Activated T-helper 2 cell treated with anti-CD3 and anti-CD28 coated beads, Interferon-gamma antibody, Interleukin-2, Interleukin-4, amounts not matched to agents 10 μg/mL and 5 μg/mL and 100 μg/mL, durations not matched to agents 14 hours and 24 hours and 36 hours (primary cell): Measurements from ENCODE around the gene NOL6. TPM values are rescaled to one million over a fixed set of nuclear protein-coding genes. Genes with fewer than 3 reads are reported as not detected.
A peak's percentile ranks its signal among the peaks of the same experiment; 100 is the strongest.
"Not testable (repeated sequence)": the region's sequence is repeated elsewhere in the genome, so short reads cannot be mapped to it uniquely, and the experiment has no call there.

Experiments
- DNase-seq: peaks from one replicate; pipeline ENCODE4 v3.0.0; 2021; ENCODE audit warnings: low spot score
- H3K27ac Mint-ChIP-seq: one replicate; pipeline ENCODE4 v1.8.0; 2021; ENCODE audit warnings: mixed read lengths
- H3K27me3 Mint-ChIP-seq: one replicate; pipeline ENCODE4 v1.8.0; 2021; ENCODE audit warnings: low read depth, mixed read lengths
- H3K36me3 Mint-ChIP-seq: one replicate; pipeline ENCODE4 v1.8.0; 2021; ENCODE audit warnings: low read depth, mixed read lengths
- H3K4me1 Mint-ChIP-seq: one replicate; pipeline ENCODE4 v1.8.0; 2021; ENCODE audit warnings: low read depth, mixed read lengths
- H3K4me3 Mint-ChIP-seq: one replicate; pipeline ENCODE4 v1.8.0; 2021; ENCODE audit warnings: low read depth, mild to moderate bottlenecking, moderate library complexity, mixed read lengths
- H3K9me3 Mint-ChIP-seq: one replicate; pipeline ENCODE4 v1.8.0; 2021; ENCODE audit warnings: mixed read lengths
- intact Hi-C: fragments of 100-400 bp; cut with micrococcal nuclease; formaldehyde crosslinking; loops from one replicate; pipeline ENCODE4 v1.15.1; 2023
- total RNA-seq: library from RNA; stranded (reverse); gene quantifications from 2 replicates; pipeline ENCODE4 v1.2.3, GENCODE V29; 2022

NOL6 gene
- total RNA-seq, 1 donor from 2014 or later: 65.3 TPM

GRCh38 chr9:33454661-33455026, 19.1 kb downstream of the NOL6 start:
- H3K27ac Mint-ChIP-seq: not testable (repeated sequence)

GRCh38 chr9:33453999-33454660, 19.6 kb downstream of the NOL6 start:
- H3K4me3 Mint-ChIP-seq: no peak overlapping the region
- H3K27me3 Mint-ChIP-seq: no peaks in the 10 kb centered on the region
- H3K9me3 Mint-ChIP-seq: no peaks in the 10 kb centered on the region
- DNase-seq: no peak
- H3K36me3 Mint-ChIP-seq: peaks cover 7% of the 10 kb centered on the region
- peak overlapping the region; percentile 35 for H3K27ac Mint-ChIP-seq
- intact Hi-C loops: no loop called here
- H3K4me1 Mint-ChIP-seq: peaks cover 55% of the 10 kb centered on the region

More at GRCh38 chr9:33454661-33455026, 19.1 kb downstream of the NOL6 start:
- H3K27me3 Mint-ChIP-seq, H3K9me3 Mint-ChIP-seq, intact Hi-C loops, H3K4me3 Mint-ChIP-seq, DNase-seq, H3K36me3 Mint-ChIP-seq: not testable (repeated sequence)
- peaks cover 57% of the 10 kb centered on the region for H3K4me1 Mint-ChIP-seq

- peaks cover 2% of the 10 kb centered on the region for H3K36me3 Mint-ChIP-seq
- no peak for DNase-seq
- no peak overlapping the region for H3K4me3 Mint-ChIP-seq
- H3K27ac Mint-ChIP-seq: peak overlapping the region; percentile 38
- H3K27me3 Mint-ChIP-seq: no peaks in the 10 kb centered on the region
- intact Hi-C loops: no loop called here
- H3K9me3 Mint-ChIP-seq: no peaks in the 10 kb centered on the region
- peaks cover 49% of the 10 kb centered on the region for H3K4me1 Mint-ChIP-seq
Observed at GRCh38 chr9:33453286-33453860, 20.4 kb downstream of the NOL6 start.

GRCh38 chr9:33452828-33453271, 20.9 kb downstream of the NOL6 start:
- no peak overlapping the region for H3K4me3 Mint-ChIP-seq
- no peaks in the 10 kb centered on the region for H3K9me3 Mint-ChIP-seq
- no peaks in the 10 kb centered on the region for H3K27me3 Mint-ChIP-seq
- no peak overlapping the region for H3K27ac Mint-ChIP-seq
- peaks cover 51% of the 10 kb centered on the region for H3K4me1 Mint-ChIP-seq
- H3K36me3 Mint-ChIP-seq: no peaks in the 10 kb centered on the region
- peak; percentile 34 for DNase-seq
- intact Hi-C loops: no loop called here

GRCh38 chr9:33450621-33451146, 23.0 kb downstream of the NOL6 start:
- H3K36me3 Mint-ChIP-seq: no peaks in the 10 kb centered on the region
- peaks cover 48% of the 10 kb centered on the region for H3K4me1 Mint-ChIP-seq
- H3K4me3 Mint-ChIP-seq: no peak overlapping the region
- DNase-seq: no peak
- H3K9me3 Mint-ChIP-seq: no peaks in the 10 kb centered on the region
- intact Hi-C loops: no loop called here
- no peaks in the 10 kb centered on the region for H3K27me3 Mint-ChIP-seq
- H3K27ac Mint-ChIP-seq: no peak overlapping the region

GRCh38 chr9:33449715-33450114, 24.0 kb downstream of the NOL6 start:
- intact Hi-C loops: no loop called here
- no peak for DNase-seq
- no peak overlapping the region for H3K4me3 Mint-ChIP-seq

GRCh38 chr9:33447799-33448553, 25.7 kb downstream of the NOL6 start:
- Mint-ChIP-seq H3K4me3 (peak overlapping the region; percentile 69), H3K9me3 (no peaks in the 10 kb centered on the region), H3K27ac (peak overlapping the region; percentile 47), H3K4me1 (peaks cover 34% of the 10 kb centered on the region), H3K27me3 (no peaks in the 10 kb centered on the region), H3K36me3 (no peaks in the 10 kb centered on the region)
- DNase-seq: no peak
- intact Hi-C loops: loop anchor here (1.0 to 2.0 kb wide), 3 partner anchors 26 to 157 kb away; partner anchors contain the start of gene NFX1

More at GRCh38 chr9:33449715-33450114, 24.0 kb downstream of the NOL6 start:
- Mint-ChIP-seq H3K9me3 (no peaks in the 10 kb centered on the region), H3K27me3 (no peaks in the 10 kb centered on the region), H3K4me1 (peaks cover 49% of the 10 kb centered on the region), H3K27ac (no peak overlapping the region), H3K36me3 (no peaks in the 10 kb centered on the region)

GRCh38 chr9:33446946-33447798, 26.6 kb downstream of the NOL6 start, which contains the start of gene AQP3:
TSS of gene AQP3 (minus strand) at chr9:33447593. CDS start at chr9:33447530, 63 bp downstream.
- no peaks in the 10 kb centered on the region for H3K9me3 Mint-ChIP-seq
- intact Hi-C loops: loop anchor here (1.0 to 2.0 kb wide), 4 partner anchors 27 to 156 kb away; partner anchors contain the start of gene NFX1
- peak within 1 kb of the TSS; percentile 81 for H3K4me3 Mint-ChIP-seq
- H3K4me1 Mint-ChIP-seq: peaks cover 26% of the 10 kb centered on the region
- DNase-seq: peak; percentile 75
- no peaks in the 10 kb centered on the region for H3K36me3 Mint-ChIP-seq
- peak within 1 kb of the TSS; percentile 79 for H3K27ac Mint-ChIP-seq
- H3K27me3 Mint-ChIP-seq: no peaks in the 10 kb centered on the region

GRCh38 chr9:33446240-33446945, 27.3 kb downstream of the NOL6 start:
- no peaks in the 10 kb centered on the region for H3K36me3 Mint-ChIP-seq
- intact Hi-C loops: loop anchor here (1.0 to 2.0 kb wide), 3 partner anchors 31 to 156 kb away; partner anchors contain the start of gene NFX1
- H3K27ac Mint-ChIP-seq: peak overlapping the region; percentile 79
- no peaks in the 10 kb centered on the region for H3K9me3 Mint-ChIP-seq
- no peaks in the 10 kb centered on the region for H3K27me3 Mint-ChIP-seq
- peak overlapping the region; percentile 81 for H3K4me3 Mint-ChIP-seq
- peak; percentile 39 for DNase-seq
- H3K4me1 Mint-ChIP-seq: peaks cover 26% of the 10 kb centered on the region

GRCh38 chr9:33445389-33446239, 28.1 kb downstream of the NOL6 start:
- Mint-ChIP-seq H3K4me3 (peak overlapping the region; percentile 81), H3K9me3 (no peaks in the 10 kb centered on the region), H3K4me1 (peaks cover 26% of the 10 kb centered on the region), H3K27ac (peak overlapping the region; percentile 79), H3K36me3 (peaks cover 3% of the 10 kb centered on the region), H3K27me3 (no peaks in the 10 kb centered on the region)
- no peak for DNase-seq
- intact Hi-C loops: loop anchor here (1.0 to 2.0 kb wide), 3 partner anchors 30 to 155 kb away; partner anchors contain the start of gene NFX1
